Measurements from ENCODE around the gene PAF1.
A peak's percentile ranks its signal among the peaks of the same experiment; 100 is the strongest.

The PAF1 gene

DNA sequence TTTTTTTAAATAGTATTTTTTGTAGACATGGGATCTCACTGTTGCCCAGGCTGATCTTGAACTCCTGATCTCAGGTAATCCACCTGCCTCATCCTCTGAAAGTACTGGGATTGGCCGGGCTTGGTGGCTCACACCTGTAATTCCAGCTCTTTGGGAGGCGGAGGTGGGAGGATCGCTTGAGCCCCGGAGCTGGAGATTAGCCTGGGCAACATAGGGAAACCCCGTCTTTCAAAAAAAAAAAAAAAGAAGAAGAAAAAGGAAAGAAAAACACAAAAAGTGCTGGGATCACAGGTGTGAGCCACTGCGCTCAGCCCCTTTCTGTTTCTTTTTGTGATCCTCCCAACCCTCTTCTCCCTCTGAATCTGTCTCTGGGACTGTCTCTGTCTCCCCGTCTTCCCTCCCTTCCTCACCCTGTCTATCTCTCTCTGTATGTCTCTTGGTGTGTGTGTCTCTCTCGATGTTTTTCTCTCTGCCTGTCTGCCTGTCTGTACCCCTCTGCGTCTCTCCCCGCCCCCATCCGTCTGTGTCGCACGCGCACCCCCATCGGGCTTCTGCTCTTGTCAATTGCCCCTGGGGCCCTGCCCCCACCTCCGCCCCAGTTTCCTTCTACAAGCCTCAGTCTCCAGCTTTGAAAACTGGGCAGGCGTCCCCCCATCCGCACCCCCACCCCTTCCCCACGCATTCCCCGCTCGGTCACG is 15.2 kb upstream of the PAF1 start:
- no peak for DNase-seq (ENCODE audit: low read depth, low spot score)

DNA sequence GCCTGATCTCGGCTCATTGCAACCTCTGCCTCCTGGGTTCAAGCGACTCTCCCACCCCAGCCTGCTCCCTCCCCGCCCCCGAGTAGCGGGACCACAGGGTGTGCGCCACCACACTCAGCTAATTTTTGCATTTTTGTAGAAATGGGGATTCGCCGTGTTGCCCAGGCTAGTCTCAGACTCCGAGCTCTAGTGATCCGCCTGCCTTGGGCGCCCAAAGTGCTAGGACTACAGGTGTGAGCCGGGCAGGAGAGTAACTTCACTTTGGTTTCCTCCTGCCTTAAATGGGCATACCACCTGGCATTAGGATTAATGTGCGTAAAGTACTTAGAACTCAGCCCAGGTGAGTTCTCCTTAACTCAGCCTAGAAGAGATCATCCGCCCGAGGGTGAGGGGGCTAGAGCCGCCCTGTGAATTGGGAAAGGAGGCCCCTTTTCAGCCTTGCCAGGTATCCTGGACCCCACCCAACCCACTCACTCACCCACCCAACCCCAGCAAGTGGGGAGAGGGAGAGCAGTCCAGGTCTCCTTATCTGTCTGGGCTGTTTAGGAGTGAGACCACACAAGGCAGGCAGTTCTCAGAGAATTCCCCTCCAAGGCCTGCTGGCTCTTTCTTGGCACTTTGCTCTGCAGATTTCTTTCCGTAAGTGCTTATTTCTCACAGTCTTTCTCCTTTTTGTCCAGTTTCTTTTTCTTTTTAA is 14.5 kb upstream of the PAF1 start:
- DNase-seq (ENCODE audit: low read depth, low spot score): no peak

DNA sequence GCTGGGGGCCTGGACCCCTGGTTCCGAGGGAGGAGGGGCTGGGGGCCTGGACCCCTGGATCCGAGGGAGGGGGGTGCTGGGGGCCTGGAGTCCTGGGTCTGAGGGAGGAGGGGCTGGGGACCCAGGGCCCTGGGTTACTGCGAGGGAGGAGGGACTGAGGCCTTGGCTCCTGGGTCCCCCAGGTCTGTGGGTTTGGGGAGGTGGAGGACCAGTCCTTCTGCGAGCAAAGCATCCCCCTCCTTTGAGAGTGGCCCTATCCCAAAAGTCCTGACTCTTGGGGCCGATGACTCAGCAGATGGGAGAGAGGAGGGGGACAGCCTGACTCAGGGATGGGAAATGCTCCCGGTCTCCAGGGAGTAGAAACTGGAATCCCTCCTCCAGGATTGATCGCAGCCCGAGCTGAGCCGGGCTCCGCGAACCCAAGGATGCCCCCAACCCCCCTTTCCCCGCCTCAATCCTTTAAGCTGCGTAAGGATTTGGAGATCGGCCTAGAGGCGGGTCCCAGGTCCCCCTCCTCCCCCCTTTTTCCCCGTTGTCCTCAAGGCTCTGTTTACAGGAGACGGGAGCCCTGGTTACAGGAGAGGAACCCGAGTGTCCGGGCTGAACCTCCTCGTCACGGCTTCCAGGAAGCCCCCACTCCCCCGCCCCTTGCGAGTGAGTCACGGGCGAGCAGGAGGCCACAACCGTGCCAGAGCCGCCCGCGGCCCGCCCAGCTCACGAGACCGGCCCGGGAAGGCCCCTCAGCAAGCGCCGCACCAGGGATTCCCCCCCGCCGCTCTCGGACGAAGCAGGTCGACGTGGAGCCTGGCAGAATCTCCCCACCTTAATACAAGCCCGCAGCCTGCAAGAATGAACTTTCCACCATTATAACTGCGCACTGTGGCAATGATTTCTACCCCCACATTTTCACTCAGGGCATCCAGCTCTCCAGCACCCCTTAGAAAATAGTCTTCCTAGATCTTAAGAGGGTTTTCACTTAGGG is 12.7 kb upstream of the PAF1 start:
- DNase-seq (ENCODE audit: low read depth, low spot score): peak; percentile 84

DNA sequence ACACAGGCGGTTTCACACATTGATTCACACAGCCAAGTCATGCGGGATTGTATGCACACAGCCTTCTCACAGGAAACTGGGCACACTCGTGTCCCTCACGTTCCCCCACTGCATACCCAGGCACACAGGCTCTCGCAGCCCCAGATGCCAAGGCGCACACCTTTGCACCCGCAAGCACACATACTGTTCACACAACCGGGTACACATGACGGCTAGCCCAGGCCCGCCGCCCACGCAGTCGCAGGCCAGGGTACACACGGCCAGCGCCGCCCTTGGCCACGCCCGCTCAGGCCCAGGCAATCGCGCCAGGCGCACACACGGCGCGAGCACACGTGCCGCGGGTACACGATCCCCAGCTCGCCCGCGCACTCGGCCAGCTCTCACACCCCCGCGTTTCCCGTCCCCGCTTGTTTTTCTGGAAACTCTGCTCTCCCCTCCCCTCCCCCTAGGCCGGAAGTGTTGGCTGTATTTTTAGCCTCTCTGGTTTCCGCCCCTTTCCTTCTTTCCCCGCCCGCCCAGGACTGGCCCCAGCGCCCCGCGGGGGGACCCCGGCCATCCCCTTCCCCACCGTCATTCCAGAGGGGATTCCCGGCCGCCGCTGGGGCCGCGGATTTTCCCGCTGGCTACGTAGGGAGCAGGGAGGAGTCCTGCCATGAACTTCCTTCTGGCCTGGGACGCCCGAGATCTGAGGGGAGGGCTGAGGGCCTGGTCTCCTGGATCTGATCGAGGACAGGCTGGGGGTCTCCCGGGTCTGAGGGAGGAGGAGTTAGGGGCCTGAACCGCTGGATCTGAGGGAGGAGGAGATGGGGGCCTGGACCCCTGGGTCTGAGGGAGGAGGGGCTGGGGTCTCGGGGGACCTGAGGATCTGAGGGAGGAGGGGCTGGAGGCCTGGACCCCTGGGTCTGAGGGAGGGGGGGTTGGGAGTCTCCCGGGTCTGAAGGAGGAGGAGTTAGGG is 11.7 kb upstream of the PAF1 start:
- DNase-seq (ENCODE audit: low read depth, low spot score): peak; percentile 78

DNA sequence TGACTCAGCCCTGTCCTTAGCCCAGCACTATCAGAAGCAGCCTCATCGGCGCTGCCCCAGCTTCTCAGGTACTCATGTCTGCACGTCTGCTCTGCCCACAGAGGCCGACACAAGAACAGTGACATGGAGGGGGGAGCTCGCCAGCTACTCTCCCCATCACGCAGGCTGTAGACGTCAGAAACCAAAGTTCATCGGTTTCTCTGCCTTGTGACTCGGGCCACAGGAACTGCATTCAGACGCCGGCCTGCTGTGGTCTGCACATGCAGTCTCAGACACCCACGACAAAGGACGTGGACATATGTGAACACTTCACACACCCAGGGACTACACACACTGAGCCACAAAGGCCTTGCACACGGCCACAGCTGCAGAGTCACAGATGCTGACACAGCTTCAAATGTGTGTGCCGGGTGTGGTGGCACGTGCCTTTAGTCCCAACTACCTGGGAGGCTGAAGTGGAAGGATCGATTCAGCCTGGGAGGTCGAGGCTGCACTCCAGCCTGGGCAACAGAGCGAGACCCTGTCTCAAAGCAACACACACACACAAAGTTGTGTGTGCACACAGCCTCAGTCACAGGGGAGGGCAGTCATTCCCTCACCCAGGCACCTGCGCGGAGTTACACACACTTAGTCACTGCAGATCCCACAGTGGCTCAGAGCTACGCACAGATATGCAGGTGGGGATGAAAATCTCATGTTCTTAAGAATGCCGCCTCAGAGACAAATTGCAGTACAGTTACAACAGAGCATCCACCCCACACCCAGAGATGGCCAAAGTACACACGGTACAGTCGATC is 10.8 kb upstream of the PAF1 start:
- DNase-seq (ENCODE audit: low read depth, low spot score): peak; percentile 45

DNA sequence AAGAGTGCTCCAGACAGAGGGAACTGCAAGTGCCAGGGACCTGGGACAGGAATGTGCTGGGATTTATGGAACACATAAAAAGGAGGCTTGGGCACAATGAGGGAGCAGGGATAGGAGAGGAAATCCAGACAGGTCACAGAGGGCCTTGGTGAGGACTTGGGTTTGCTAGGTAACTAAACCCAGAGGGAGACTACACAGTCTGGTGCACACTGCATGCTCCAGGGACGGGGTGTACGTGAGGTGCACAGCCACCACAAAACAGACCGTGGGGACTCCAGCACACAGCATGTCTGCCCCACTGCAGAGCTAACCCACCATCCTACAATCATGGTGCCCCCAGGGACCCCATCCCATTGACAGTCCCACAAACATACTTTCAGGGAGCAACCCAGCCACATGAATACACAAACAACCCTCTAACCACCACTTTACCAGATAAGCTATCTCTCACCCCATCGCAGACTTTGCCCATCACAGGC is 10.2 kb upstream of the PAF1 start:
- DNase-seq (ENCODE audit: low read depth, low spot score): no peak

DNA sequence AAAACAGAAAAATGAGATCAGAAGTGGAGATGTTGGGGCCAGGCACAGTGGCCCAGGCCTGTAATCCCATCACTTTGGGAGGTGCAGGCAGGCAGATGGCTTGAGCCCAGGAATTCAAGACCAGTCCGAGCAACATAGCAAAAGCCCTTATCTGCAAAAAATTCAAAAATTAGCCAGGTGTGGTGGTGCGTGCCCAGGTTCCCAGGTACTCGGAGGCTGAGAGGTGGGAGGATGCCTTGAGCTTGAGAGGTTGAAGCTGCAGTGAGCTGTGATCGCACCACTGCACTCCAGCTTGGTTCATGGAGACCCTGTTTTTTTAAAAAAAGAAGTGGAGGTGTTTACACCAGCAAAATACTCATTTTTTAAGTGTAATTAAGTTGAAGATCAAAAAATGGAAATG is 9.2 kb upstream of the PAF1 start:
- no peak for DNase-seq (ENCODE audit: low read depth, low spot score)

DNA sequence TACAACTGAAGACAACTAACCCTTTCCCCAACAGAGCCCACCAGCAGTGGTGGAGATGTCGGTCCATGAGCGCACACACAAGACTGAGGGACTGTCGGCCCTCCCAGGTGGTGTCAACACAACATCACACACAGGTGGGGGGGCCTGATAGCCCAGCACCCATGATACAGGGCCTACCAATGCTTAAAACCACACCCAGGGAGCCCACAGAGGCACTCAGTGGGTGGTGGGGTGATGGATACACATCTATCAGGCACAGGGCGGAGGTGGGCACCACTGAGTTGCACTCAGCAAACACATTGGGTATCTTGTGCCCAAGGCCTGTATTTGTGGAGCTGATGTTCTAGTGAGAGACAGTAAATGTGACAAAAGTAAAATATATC is 8.8 kb upstream of the PAF1 start:
- no peak for DNase-seq (ENCODE audit: low read depth, low spot score)

DNA sequence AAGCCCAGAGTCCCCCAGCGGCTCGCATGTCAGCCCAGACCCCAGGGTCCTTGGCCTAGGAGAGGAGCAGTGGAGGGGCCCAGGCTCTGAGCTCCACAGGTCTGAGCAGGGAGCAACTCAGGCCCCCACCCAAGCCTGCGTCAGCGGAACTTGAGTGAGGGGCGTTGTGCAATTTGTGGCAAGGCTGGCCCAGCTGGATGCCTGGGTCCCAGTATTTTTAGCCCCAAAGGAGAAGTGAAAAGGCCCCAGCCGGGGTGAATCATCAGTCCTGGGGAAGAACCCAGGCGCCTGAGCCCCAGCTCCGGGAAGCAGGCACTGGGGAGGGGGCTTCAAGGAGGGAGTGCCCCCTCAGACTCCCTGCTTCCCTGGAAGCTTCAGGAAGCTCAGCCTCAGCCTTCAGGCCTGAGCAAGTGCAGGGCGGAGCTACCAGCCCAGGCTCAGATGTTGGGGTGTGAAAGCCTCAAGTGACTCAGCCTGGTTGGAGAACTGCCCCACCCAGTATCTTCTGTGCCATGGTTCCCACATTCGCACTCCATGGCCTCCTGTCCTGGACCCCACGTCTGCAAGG is 7.5 kb upstream of the PAF1 start:
- no peak for DNase-seq (ENCODE audit: low read depth, low spot score)

DNA sequence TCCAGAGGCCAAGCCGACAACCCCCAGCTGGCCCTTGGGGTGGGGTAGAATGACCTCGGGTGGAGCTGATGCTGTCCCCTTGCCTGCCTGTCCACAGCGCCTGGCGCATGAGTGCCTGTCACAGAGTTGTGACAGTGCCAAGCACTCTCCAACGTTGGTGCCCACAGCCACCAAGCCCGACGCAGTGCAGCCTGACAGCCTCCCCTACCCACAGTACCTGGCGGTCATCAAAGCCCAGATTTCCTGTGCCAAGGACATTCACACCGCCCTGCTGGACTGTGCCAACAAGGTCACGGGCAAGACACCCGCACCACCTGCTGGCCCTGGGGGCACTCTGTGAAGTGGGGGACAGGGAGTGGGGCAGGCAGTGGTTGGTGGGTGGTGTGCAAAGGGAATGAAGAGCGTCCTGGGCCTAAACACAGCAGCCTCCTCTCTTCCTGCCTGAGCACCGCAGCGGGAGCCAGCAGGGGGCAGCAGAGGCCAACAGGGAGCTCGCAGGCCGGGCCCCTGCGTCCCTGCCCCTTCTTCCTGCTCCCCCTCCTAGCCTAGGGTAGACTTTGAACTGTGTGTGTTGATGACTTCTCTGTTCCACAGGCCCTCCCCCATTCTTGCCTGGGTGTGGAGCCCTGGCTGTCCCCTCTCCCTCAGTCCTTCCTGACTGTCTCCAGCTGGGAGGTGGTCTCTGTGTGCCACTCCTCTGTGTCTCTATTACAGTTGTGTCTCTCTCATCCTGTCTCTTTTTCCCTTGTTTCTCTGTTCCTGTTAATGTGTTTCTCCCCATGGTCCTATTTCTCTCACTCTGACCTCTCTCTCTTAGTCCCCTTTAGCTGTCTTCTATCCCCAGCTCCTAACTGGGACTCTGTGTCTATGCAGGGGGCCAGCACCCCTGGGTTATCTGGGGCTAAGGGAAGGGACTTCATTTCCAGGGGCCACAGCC is 6.7 kb upstream of the PAF1 start:
- DNase-seq (ENCODE audit: low read depth, low spot score): peak; percentile 93

DNA sequence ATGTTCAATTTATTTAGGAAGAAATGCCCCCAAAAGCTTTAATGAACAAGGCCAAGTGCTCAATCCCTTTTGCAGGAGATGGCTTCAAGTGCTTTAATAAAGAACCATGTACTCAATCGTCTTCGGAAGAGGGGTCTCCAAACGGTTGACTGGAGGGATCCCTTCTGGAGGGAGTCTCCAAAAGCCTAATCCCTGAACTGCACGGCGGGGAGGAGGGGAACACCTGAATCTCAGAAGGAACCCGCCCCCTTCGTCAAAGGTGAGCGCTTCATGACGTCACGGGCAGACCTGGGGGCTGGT is 505 bp downstream of the PAF1 start:
- no peak for DNase-seq (ENCODE audit: low read depth, low spot score)

DNA sequence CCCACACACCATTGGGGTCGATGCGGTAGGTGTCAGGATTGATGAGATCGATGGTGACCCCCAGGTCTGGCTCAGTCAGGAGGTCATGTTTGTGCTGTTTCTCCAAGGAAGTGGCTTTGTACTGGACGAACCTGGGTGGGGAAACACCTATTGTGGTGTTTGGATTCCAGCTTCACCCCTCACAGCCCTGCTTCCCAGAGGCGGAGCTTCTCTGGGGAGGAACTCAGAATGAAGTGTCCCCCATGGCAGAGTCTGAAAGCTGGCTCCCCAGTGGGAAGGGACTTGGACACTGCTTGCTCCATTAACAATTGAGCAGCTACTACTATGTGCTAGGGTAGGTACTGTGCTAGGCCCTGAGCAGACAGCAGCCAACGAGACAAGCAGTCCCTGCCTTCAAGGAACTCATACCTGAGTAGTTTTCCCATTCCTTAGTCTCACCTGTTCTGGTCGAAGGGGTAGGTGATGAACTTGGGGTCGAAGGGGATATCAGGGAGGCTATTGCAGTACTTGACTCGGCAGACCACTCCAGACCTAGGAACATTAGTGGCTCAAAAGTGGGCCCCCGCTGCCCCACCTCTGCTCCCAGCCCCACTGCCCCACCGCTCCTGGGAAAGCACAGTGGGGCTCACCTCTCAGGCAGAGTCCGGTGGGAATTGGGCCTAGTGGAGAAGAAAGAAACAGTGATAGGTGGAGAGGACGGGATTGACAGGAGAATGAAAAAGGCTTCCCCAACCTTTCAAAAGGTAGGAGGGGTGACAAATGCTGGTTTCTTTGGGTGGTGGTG is 1.1 kb downstream of the PAF1 start:
- no peak for DNase-seq (ENCODE audit: low read depth, low spot score)

DNA sequence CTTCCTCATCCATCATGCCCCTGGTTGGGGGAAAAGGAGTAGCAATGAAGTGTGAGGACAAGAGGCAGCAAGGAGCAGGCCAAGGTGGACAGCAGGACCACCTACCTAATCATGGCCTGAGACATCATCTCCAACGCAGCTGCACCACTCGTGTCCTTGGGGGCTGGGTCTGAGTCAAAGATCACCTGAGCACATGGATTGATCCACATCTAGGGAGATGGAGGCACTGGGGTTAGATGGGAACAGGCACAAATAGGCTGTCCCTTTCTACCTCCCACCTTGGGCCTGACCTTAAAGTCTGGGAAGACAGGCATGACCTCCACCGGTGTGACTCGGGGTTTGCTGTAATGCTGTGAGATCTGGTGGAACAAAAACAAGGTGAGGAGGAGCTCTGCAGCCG is 2.2 kb downstream of the PAF1 start:
- no peak for DNase-seq (ENCODE audit: low read depth, low spot score)

DNA sequence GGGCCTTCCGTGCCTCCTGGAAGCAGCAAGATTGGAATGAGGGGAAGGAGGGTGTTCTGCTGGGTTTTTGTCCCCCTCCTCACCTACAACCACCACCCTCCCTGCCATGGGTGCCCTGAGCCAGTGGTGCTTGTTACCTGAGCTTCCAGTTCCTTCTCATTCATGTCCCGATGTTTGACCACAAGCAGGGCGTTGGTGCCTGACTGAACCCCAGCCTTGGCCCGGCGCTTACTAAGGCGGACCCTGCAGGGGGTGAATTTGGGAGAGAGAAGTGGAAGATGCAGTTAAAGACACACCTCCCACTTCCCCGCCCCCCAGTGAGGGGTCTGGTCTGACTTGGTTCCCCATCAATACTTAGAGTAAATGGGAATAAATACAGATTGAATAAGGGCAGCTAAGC is 4.3 kb downstream of the PAF1 start:
- no peak for DNase-seq (ENCODE audit: low read depth, low spot score)

DNA sequence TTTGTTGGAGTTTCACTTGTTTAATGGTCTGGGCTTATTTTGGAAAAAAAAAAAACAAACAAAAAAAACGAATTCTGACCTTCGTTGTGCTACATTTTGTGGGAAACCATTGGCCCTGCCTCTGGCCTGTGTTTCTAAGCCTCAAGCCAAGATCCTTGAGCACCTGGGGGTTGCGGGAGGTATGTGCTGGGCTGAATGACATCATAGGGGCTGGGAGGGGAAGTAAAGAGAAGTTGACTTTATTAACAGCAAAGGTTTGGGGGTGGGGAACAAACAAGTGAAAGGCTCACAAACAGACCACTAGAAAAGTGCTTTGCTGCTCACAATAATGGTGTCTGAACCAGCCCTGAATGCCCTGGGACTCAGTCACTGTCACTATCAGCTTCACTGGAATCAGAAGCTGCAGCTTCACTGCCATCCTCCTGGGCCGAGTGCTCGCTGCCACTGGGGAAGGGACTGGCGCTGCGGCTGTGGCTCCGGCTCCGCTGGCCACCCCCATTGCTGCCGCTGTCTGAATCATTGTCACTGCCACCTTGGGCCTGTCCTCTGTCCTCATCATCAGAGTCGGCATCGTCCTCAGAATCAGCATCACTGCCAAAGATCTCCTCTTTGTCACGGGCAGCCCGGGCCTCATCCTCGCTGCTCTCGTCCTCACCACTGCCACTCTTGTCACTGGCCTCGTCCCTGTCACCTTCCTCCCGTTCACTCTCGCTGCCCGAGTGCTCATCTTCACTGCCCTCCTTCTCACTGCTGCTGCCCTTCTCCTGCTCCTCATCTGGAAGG is 5.1 kb downstream of the PAF1 start:
- DNase-seq (ENCODE audit: low read depth, low spot score): no peak

DNA sequence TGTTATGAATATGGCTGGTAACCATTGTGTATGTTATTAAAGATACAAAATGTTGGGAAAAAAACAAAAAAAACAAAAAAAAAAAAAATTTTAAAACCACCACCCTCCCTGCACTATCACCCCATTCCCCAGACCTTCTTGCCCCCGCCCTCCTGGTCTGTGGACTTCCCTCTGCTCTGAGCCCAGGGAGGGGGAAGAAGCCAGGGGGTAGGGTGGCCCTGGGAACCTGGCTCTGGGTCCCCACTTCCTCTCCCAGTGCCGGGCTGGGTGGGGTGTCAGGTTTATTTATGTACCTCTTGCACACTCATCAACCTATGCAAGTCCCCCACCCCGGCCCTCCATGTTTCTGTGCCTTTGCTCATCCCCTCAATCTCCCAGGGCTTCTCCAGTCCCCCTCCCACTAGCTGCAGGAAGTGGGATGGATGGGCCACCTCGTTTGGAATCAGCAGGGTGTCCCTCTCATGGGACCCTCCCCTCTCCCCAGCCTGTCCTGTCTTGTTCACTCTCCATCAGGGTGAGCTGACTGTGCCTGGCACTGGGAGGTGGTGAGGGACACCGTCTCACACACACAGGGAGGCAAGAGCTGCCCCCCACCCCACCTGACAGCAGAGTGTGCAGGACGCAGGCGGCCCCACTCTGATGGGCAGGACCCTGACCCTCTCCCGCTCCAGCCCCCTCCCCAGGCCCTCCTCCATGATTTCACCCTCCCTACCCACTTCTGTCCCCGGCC is 5.9 kb downstream of the PAF1 start:
- DNase-seq (ENCODE audit: low read depth, low spot score): no peak
